A673 (cell line): ENCODE results near the gene PCDHA13. TPM values are rescaled to one million over a fixed set of nuclear protein-coding genes. Genes with fewer than 3 reads are reported as not detected.

Experiments used
- BruUV-seq: library from RNA; stranded (reverse); fragments of 400-500 nt; replicated peaks from 2 replicates; lab custom pipeline; 2021; lab: Mats Ljungman, UMichigan
- CTCF ChIA-PET: fragments of 300-600 bp; sonication (Branson Sonifier 250); formaldehyde crosslinking; loops from one replicate; lab custom pipeline; 2022; ENCODE audit warnings: antibody characterized with exemption; lab: Charles Lee
- POLR2A ChIA-PET: fragments of 300-600 bp; sonication (Branson Sonifier 250); formaldehyde crosslinking; loops from one replicate; lab custom pipeline; 2022; ENCODE audit warnings: antibody characterized with exemption; ENCODE audit not compliant: low non-redundant PET; lab: Charles Lee
- DNase-seq: peaks from one replicate; pipeline ENCODE4 v3.0.0-alpha.2; 2015; ENCODE audit warnings: low spot score
- H3K27ac ChIP-seq: fragments of 200-600 bp; sonication (generic); 2 replicates; pipeline ENCODE4 v1.5.1; 2016; ENCODE audit warnings: mixed run types, low read depth, mild to moderate bottlenecking, mixed read lengths, antibody characterized with exemption, low read length; ENCODE audit not compliant: poor library complexity, severe bottlenecking
- H3K27me3 ChIP-seq: fragments of 200-600 bp; sonication (generic); replicated peaks from 2 replicates; pipeline ENCODE4 v1.6.1; 2017; ENCODE audit warnings: mixed run types, low read depth, mild to moderate bottlenecking, mixed read lengths, antibody characterized with exemption, low read length; ENCODE audit not compliant: insufficient read depth, poor library complexity
- H3K36me3 ChIP-seq: fragments of 200-600 bp; sonication (generic); 2 replicates; pipeline ENCODE4 v1.6.1; 2016; ENCODE audit warnings: mixed run types, mild to moderate bottlenecking, mixed read lengths, antibody characterized with exemption, low read length; ENCODE audit not compliant: insufficient read depth, poor library complexity, severe bottlenecking
- H3K4me1 ChIP-seq: fragments of 200-600 bp; sonication (generic); 2 replicates; pipeline ENCODE4 v1.6.1; 2017; ENCODE audit warnings: mixed run types, mild to moderate bottlenecking, mixed read lengths, antibody characterized with exemption, low read length; ENCODE audit not compliant: insufficient read depth, poor library complexity, severe bottlenecking
- H3K4me3 ChIP-seq: fragments of 200-600 bp; sonication (generic); 2 replicates; pipeline ENCODE4 v1.5.1; 2016; ENCODE audit warnings: low read depth, mixed run types, mild to moderate bottlenecking, mixed read lengths, low read length; ENCODE audit not compliant: poor library complexity, severe bottlenecking
- H3K9me3 ChIP-seq: fragments of 200-600 bp; sonication (generic); 2 replicates; pipeline ENCODE4 v1.6.1; 2016; ENCODE audit warnings: mixed run types, low read depth, mild to moderate bottlenecking, mixed read lengths, antibody characterized with exemption, low read length; ENCODE audit not compliant: poor library complexity, severe bottlenecking
- CTCF ChIP-seq: fragments of 300-800, 200-600 bp; sonication (generic); conservative IDR thresholded peaks from 2 replicates; pipeline ENCODE4 v1.5.1; 2017; ENCODE audit warnings: low read depth, mild to moderate bottlenecking, antibody characterized with exemption, low read length, moderate library complexity, mixed read lengths
- EZH2 ChIP-seq: fragments of 200-600 bp; sonication (generic); IDR thresholded peaks from 2 replicates; pipeline ENCODE4 v1.6.1; 2017; ENCODE audit warnings: borderline replicate concordance, low read depth, mild to moderate bottlenecking, mixed read lengths, antibody characterized with exemption, low read length; ENCODE audit not compliant: poor library complexity, severe bottlenecking
- intact Hi-C: fragments of 100-400 bp; cut with micrococcal nuclease; formaldehyde crosslinking; loops from one replicate; pipeline ENCODE4 v1.10.0; 2022; ENCODE audit not compliant: unreplicated experiment
- total RNA-seq: library from RNA; stranded (reverse); gene quantifications from 2 replicates; pipeline ENCODE4 v1.2.3, GENCODE V29; 2021

Gene PCDHA13
- total RNA-seq, 1 experiment from 2014 or later, result 5.8 TPM

GRCh38 chr5:140877262-140877581 lies 4.7 kb upstream of the PCDHA13 start:
- H3K27ac ChIP-seq, result no peak overlapping the region
- no peaks in the 10 kb centered on the region for H3K27me3 ChIP-seq
- POLR2A ChIA-PET, result no interaction called here
- TF ChIP-seq CTCF (no peak), EZH2 (no peak)
- intact Hi-C loops, result no loop called here
- no peaks in the 10 kb centered on the region for H3K36me3 ChIP-seq
- peaks cover 16% of the 10 kb centered on the region for H3K4me1 ChIP-seq
- no peak overlapping the region for H3K4me3 ChIP-seq
- no TSS peak for BruUV-seq
- CTCF ChIA-PET, result no interaction called here
- DNase-seq, result no peak
- H3K9me3 ChIP-seq, result no peaks in the 10 kb centered on the region

GRCh38 chr5:140882591-140882899 lies 621 bp downstream of the PCDHA13 start:
- DNase-seq, result peak; percentile 89
- POLR2A ChIA-PET, result no interaction called here
- peak overlapping the region; percentile 51 for H3K4me3 ChIP-seq
- intact Hi-C loops, result loop anchor here (1.0 to 5.0 kb wide), 2 partner anchors 40 to 158 kb away; no protein-coding TSS in a partner anchor
- H3K27me3 ChIP-seq, result no peaks in the 10 kb centered on the region
- no peaks in the 10 kb centered on the region for H3K36me3 ChIP-seq
- no peaks in the 10 kb centered on the region for H3K9me3 ChIP-seq
- no peak for TF ChIP-seq EZH2
- TF ChIP-seq CTCF, result peak; percentile 75
- BruUV-seq, result no TSS peak
- H3K4me1 ChIP-seq, result no peaks in the 10 kb centered on the region
- CTCF ChIA-PET, result interaction anchor here (1.3 to 2.7 kb wide), 2 partner anchors 55 to 158 kb away, joined by 4 to 25 read pairs; partner anchors contain the start of gene PCDHA6
- H3K27ac ChIP-seq, result peak overlapping the region; percentile 36

GRCh38 chr5:140883373-140883772 lies 1.4 kb downstream of the PCDHA13 start:
- H3K4me1 ChIP-seq, result no peaks in the 10 kb centered on the region
- DNase-seq, result no peak
- H3K9me3 ChIP-seq, result no peaks in the 10 kb centered on the region
- intact Hi-C loops, result loop anchor here (5.0 kb wide), 1 partner anchor 39 kb away; no protein-coding TSS in a partner anchor
- H3K36me3 ChIP-seq, result no peaks in the 10 kb centered on the region
- no TSS peak for BruUV-seq
- H3K27ac ChIP-seq, result no peak overlapping the region
- CTCF ChIA-PET, result interaction anchor here (2.7 kb wide), 1 partner anchor 157 kb away, joined by 25 read pairs; no protein-coding TSS in a partner anchor
- TF ChIP-seq EZH2 (no peak), CTCF (no peak)
- H3K4me3 ChIP-seq, result no peak overlapping the region
- POLR2A ChIA-PET, result no interaction called here
- no peaks in the 10 kb centered on the region for H3K27me3 ChIP-seq
